Endothelial cell of umbilical vein (primary cell): ENCODE measurements around the gene NMRAL1. TPM values are rescaled to one million over a fixed set of nuclear protein-coding genes. Genes with fewer than 3 reads are reported as not detected.

Experiments
- BruUV-seq: library from RNA; stranded (reverse); fragments of 400-500 nt; replicated peaks from 2 replicates; lab custom pipeline; 2021; lab: Mats Ljungman, UMichigan
- CTCF ChIA-PET: fragments of 300-600, 350-600 bp; sonication (Branson Sonifier 250); formaldehyde crosslinking; loops from one replicate; lab custom pipeline; 2021; ENCODE audit warnings: antibody characterized with exemption, inconsistent platforms; lab: Charles Lee
- POLR2A ChIA-PET: fragments of 300-600, 350-600 bp; sonication (Branson Sonifier 250); formaldehyde crosslinking; loops from one replicate; lab custom pipeline; 2021; ENCODE audit warnings: antibody characterized with exemption, inconsistent platforms; lab: Charles Lee
- DNase-seq: peaks from one replicate; pipeline ENCODE4 v3.0.0-alpha.2; 2011; ENCODE audit warnings: low read depth, low spot score
- FAIRE-seq: peaks from 2 replicates; lab custom pipeline; 2011; peaks lifted over from hg19 to GRCh38; lab: Jason Lieb, UNC
- H2AFZ ChIP-seq: 2 replicates; pipeline ENCODE4 v1.6.0; 2012; ENCODE audit warnings: low read depth, low read length, control low read depth, inconsistent platforms
- H3K27ac ChIP-seq: 2 replicates; pipeline ENCODE4 v1.5.1; 2011; ENCODE audit warnings: low read depth, mild to moderate bottlenecking, control low read depth, low read length, moderate library complexity; ENCODE audit not compliant: insufficient read depth
- H3K27me3 ChIP-seq, 2 experiments: 2 replicates each; pipeline versions ENCODE4 v1.6.0 to v1.6.1; 2011; ENCODE audit warnings: low read length in 2 of 2, mixed read lengths in 1 of 2; ENCODE audit not compliant: control insufficient read depth in 2 of 2, insufficient read depth in 2 of 2
- H3K36me3 ChIP-seq, 2 experiments: 2 replicates in 1 of 2; 3 replicates in 1 of 2; pipeline ENCODE4 v1.5.1; 2011; ENCODE audit warnings: low read length in 2 of 2, mild to moderate bottlenecking in 1 of 2, moderate library complexity in 1 of 2; ENCODE audit not compliant: control insufficient read depth in 2 of 2, insufficient read depth in 2 of 2; ENCODE audit errors: extremely low read depth in 1 of 2
- H3K4me1 ChIP-seq: 3 replicates; pipeline ENCODE4 v1.5.1; 2011; ENCODE audit warnings: mild to moderate bottlenecking, low read length; ENCODE audit not compliant: control insufficient read depth, insufficient read depth; ENCODE audit errors: extremely low read depth
- H3K4me2 ChIP-seq: 2 replicates; pipeline ENCODE4 v1.6.1; 2011; ENCODE audit warnings: low read length, control low read depth, mixed read lengths; ENCODE audit not compliant: insufficient read depth
- H3K4me3 ChIP-seq, 3 experiments: fragments of 200-600 bp in 1 of 3; sonication (generic), shearing (Covaris generic) in 1 of 3; replicated peaks in 1 of 3; 2 replicates each; pipeline ENCODE4 v1.5.1; 2011 to 2016; ENCODE audit warnings: control low read depth in 3 of 3, low read length in 3 of 3, mild to moderate bottlenecking in 2 of 3, inconsistent platforms in 1 of 3, low read depth in 1 of 3, moderate library complexity in 1 of 3; ENCODE audit not compliant: insufficient read depth in 1 of 3
- H3K79me2 ChIP-seq: 2 replicates; pipeline ENCODE4 v1.6.0; 2012; ENCODE audit warnings: low read length, inconsistent platforms; ENCODE audit not compliant: control insufficient read depth, insufficient read depth
- H3K9ac ChIP-seq: replicated peaks from 2 replicates; pipeline ENCODE3; 2011; ENCODE audit warnings: low read length, control low read depth; ENCODE audit not compliant: insufficient read depth; ENCODE audit errors: extremely low read depth
- H3K9me1 ChIP-seq: replicated peaks from 3 replicates; pipeline ENCODE4 v1.6.0; 2011; ENCODE audit warnings: mild to moderate bottlenecking, low read length; ENCODE audit not compliant: control insufficient read depth, insufficient read depth; ENCODE audit errors: extremely low read depth
- H3K9me3 ChIP-seq: replicated peaks from 2 replicates; pipeline ENCODE4 v1.5.1; 2012; ENCODE audit warnings: low read length, inconsistent platforms; ENCODE audit not compliant: control insufficient read depth, insufficient read depth
- H4K20me1 ChIP-seq: replicated peaks from 2 replicates; pipeline ENCODE3; 2011; ENCODE audit warnings: mild to moderate bottlenecking, low read length; ENCODE audit not compliant: control insufficient read depth, insufficient read depth; ENCODE audit errors: extremely low read depth
- CTCF ChIP-seq, 2 donors: IDR thresholded peaks; 1 replicate in 1 of 2; 2 replicates in 1 of 2; pipeline ENCODE4 v1.5.1; 2011; ENCODE audit warnings: low read length in 2 of 2, mild to moderate bottlenecking in 2 of 2, moderate library complexity in 2 of 2, control low read depth in 1 of 2, inconsistent platforms in 1 of 2, low read depth in 1 of 2; ENCODE audit not compliant: insufficient read depth in 1 of 2; ENCODE audit errors: extremely low read depth in 1 of 2
- EZH2 ChIP-seq: IDR thresholded peaks from 2 replicates; pipeline ENCODE4 v1.6.1; 2012; ENCODE audit warnings: borderline replicate concordance, low read depth, mild to moderate bottlenecking, moderate library complexity, low read length, inconsistent platforms; ENCODE audit not compliant: severe bottlenecking
- FOS ChIP-seq: IDR thresholded peaks from 2 replicates; pipeline ENCODE4 v1.6.1; 2011; ENCODE audit warnings: mild to moderate bottlenecking, low read length, moderate library complexity, borderline replicate concordance; ENCODE audit not compliant: insufficient read depth
- GATA2 ChIP-seq: IDR thresholded peaks from 2 replicates; pipeline ENCODE4 v1.7.0; 2011; ENCODE audit warnings: low read depth, mild to moderate bottlenecking, moderate library complexity, mixed read lengths, low read length; ENCODE audit not compliant: insufficient read length, insufficient read depth
- JUN ChIP-seq: IDR thresholded peaks from 2 replicates; pipeline ENCODE4 v1.6.1; 2011; ENCODE audit warnings: borderline replicate concordance, low read depth; ENCODE audit not compliant: insufficient read length, insufficient read depth
- MAX ChIP-seq: IDR thresholded peaks from 2 replicates; pipeline ENCODE4 v1.6.1; 2011; ENCODE audit not compliant: insufficient read depth, insufficient read length
- MYC ChIP-seq: IDR thresholded peaks from one replicate; pipeline ENCODE4 v1.6.1; 2011; ENCODE audit warnings: mild to moderate bottlenecking, low read depth, low read length
- POLR2A ChIP-seq: IDR thresholded peaks from 2 replicates; pipeline ENCODE4 v1.6.1; 2012; ENCODE audit warnings: low read depth, mild to moderate bottlenecking, control low read depth, low read length
- POLR2AphosphoS5 ChIP-seq: IDR thresholded peaks from 2 replicates; pipeline ENCODE4 v1.6.1; 2012; ENCODE audit warnings: low read depth, mild to moderate bottlenecking, control low read depth, low read length, moderate library complexity; ENCODE audit not compliant: insufficient read depth
- dilution Hi-C: fragments of 300-500 bp; cut with MboI; formaldehyde crosslinking; loops from one replicate; pipeline ENCODE4 v1.15.0; 2019; ENCODE audit warnings: low sequenced_read_pairs; ENCODE audit not compliant: extremely low pct_ligation_motif_present
- intact Hi-C: fragments of 100-400 bp; cut with micrococcal nuclease; formaldehyde crosslinking; loops from one replicate; pipeline ENCODE4 v1.10.0; 2022
- polyA plus RNA-seq, 4 experiments: library from polyadenylated mRNA; depleted of rRNA in 3 of 4; stranded (reverse) in 3 of 4; unstranded in 1 of 4; fragments of >200 nt; gene quantifications; 2 replicates each; pipeline versions ENCODE4 v1.2.1 to v1.2.3, GENCODE V29; 2011 to 2012; ENCODE audit warnings: missing spikeins in 1 of 4
- total RNA-seq: library from RNA; stranded (reverse); gene quantifications from 2 replicates; pipeline ENCODE4 v1.2.3, GENCODE V29; 2021

NMRAL1 gene
- total and polyA plus RNA-seq, 2 donors (not counting 3 experiments of a cell fraction or from before 2014, with no cell fraction given) = 48.0 to 84.4 TPM

GRCh38 chr16:4512473-4512872 is 38.0 kb upstream of the NMRAL1 start:
- POLR2A ChIA-PET = interaction anchor here (0.6 kb wide), 1 partner anchor 41 kb away, joined by 9 read pairs; no protein-coding TSS in a partner anchor

More at GRCh38 chr16:4512473-4512872, 38.0 kb upstream of the NMRAL1 start:
- Histone ChIP-seq H3K27me3 (no peaks in the 10 kb centered on the region), H3K4me2 (no peak overlapping the region), H4K20me1 (no peaks in the 10 kb centered on the region), H3K9ac (no peak overlapping the region), H3K9me1 (no peaks in the 10 kb centered on the region), H3K79me2 (no peaks in the 10 kb centered on the region), H3K27ac (no peak overlapping the region), H3K36me3 (peaks cover 10 to 53% of the 10 kb centered on the region in 2 experiments), H3K9me3 (no peaks in the 10 kb centered on the region), H2AFZ (no peak overlapping the region), H3K4me1 (peaks cover 22% of the 10 kb centered on the region), H3K4me3 (no peak overlapping the region)
- TF ChIP-seq MAX (no peak), EZH2 (no peak), JUN (no peak), FOS (no peak), POLR2AphosphoS5 (no peak), GATA2 (no peak), MYC (no peak), CTCF (IDR thresholded peaks at IDR 0.05; ENCODE audit: extremely low read depth in 1 of 2, insufficient read depth in 1 of 2, low read depth in 1 of 2, low read length in 2 of 2) (no peak), POLR2A (no peak)
- dilution Hi-C loops = no loop called here
- FAIRE-seq (no peak), DNase-seq (no peak)
- intact Hi-C loops = no loop called here
- BruUV-seq = no TSS peak
- CTCF ChIA-PET = interaction anchor here (1.3 to 1.7 kb wide), 2 partner anchors 11 to 36 kb away, joined by 4 to 10 read pairs; no protein-coding TSS in a partner anchor
